K562 (cell line): Measurements from ENCODE around the gene MDC1. TPM values are rescaled to one million over a fixed set of nuclear protein-coding genes. Genes with fewer than 3 reads are reported as not detected.

Source experiments
- ARNT ChIP-seq, 2 experiments: fragments of 450-650 bp; IDR thresholded peaks; 2 replicates each; pipeline ENCODE4 v1.6.1; 2016; ENCODE audit warnings: mild to moderate bottlenecking in 1 of 2
- HOMEZ ChIP-seq: fragments of 250-450 bp; sonication (Bioruptor Pico); IDR thresholded peaks from 2 replicates; pipeline ENCODE4 v1.4.0; 2020; ENCODE audit warnings: mild to moderate bottlenecking, moderate library complexity
- SMAD1 ChIP-seq: fragments of 150-350 bp; IDR thresholded peaks from 2 replicates; pipeline ENCODE4 v1.6.1; 2014; ENCODE audit warnings: low read length, low read depth; ENCODE audit not compliant: partially characterized antibody
- SPI1 ChIP-seq: IDR thresholded peaks from 2 replicates; pipeline ENCODE4 v1.6.1; 2011; ENCODE audit warnings: low read depth, low read length, control low read depth, borderline replicate concordance
- TRIM28 ChIP-seq: fragments of 450-650 bp; IDR thresholded peaks from 2 replicates; pipeline ENCODE4 v1.6.1; 2017
- TSHZ1 ChIP-seq: fragments of 250-450 bp; sonication (Bioruptor Pico); IDR thresholded peaks from 2 replicates; pipeline ENCODE4 v1.4.0; 2020; ENCODE audit warnings: mild to moderate bottlenecking, moderate library complexity
- ZFP91 ChIP-seq: sonication (generic); formaldehyde crosslinking; IDR thresholded peaks from 2 replicates; pipeline ENCODE4 v1.8.0; 2022; ENCODE audit warnings: mild to moderate bottlenecking, missing genetic modification reagents
- polyA plus RNA-seq, 8 experiments: library from polyadenylated mRNA; depleted of rRNA in 4 of 8; stranded (reverse) in 5 of 8; unstranded in 3 of 8; fragments of >200 nt; fragmentation: Nextera tagmentation in 2 of 8; fragmentation: Illumina TruSeq in 1 of 8; extraction: Ambion mirVana in 2 of 8; extraction: Trizol in 1 of 8; gene quantifications; 2 replicates each; pipeline versions ENCODE4 v1.2.1 to v1.2.3, GENCODE V29; 2011 to 2014; ENCODE audit warnings: inconsistent platforms in 1 of 8, missing spikeins in 1 of 8
- total RNA-seq, 7 experiments: library from RNA; depleted of rRNA in 6 of 7; stranded (reverse); fragments of >200 nt in 6 of 7; fragmentation: Illumina TruSeq in 2 of 7; extraction: Trizol in 2 of 7; gene quantifications; 2 replicates each; pipeline versions ENCODE4 v1.2.1 to v1.2.3, GENCODE V29; 2011 to 2021; ENCODE audit warnings: low replicate concordance in 1 of 7
- TF ChIP-seq, protein P1 (sequence below): fragments of 250-450 bp; sonication (Bioruptor Pico); IDR thresholded peaks from 2 replicates; pipeline ENCODE4 v1.5.0; 2021; ENCODE audit warnings: mild to moderate bottlenecking, moderate library complexity
- TF ChIP-seq, protein P2 (sequence below): fragments of 200-400 bp; formaldehyde crosslinking; IDR thresholded peaks from 2 replicates; pipeline ENCODE4 v1.6.1; 2017; ENCODE audit warnings: mild to moderate bottlenecking, low read depth, low read length, moderate library complexity

MDC1 gene
- total and polyA plus RNA-seq, 9 of the 15 experiments (the other 6 are each of a cell fraction or from before 2014, with no cell fraction given) = 8.2 to 114 (median 20.0) TPM

DNA sequence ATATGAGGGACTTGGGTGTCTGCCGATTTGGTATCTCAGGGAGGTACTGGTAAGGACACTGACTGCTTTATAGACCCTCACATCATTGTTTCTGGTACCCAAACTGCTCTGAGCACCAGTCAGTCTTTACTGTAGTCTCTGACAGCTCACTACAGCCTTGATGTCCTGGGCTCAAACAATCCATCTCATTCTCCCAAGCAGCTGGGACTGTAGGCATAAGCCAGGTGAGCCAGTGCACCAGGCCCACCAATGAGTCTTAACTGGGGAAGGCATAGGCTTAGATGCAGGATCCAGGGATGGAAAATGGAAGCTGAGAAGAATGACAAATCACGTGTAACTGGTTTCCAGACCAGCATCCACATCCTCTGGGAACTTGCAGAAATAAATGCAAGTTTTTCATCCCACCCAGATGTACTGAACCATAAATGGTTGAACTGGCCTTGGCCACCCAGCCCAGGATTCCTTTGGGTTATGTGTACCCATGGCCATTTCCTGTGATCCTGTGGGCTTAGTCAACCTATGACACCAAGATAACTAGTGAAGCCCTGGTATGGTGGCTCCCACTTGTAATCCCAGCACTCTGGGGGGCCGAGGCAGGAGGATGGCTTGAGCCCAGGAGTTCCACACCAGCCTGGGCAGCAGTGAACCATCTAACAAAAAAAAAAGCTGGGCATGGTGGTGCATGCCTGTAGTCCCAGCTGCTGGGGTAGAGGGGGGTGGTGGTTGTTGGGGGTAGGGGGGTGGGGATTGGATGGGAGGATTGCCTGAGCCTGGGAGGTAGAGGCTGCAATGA, 8.8 kb upstream of the MDC1 start (continued):
- TF ChIP-seq, protein P1, sequence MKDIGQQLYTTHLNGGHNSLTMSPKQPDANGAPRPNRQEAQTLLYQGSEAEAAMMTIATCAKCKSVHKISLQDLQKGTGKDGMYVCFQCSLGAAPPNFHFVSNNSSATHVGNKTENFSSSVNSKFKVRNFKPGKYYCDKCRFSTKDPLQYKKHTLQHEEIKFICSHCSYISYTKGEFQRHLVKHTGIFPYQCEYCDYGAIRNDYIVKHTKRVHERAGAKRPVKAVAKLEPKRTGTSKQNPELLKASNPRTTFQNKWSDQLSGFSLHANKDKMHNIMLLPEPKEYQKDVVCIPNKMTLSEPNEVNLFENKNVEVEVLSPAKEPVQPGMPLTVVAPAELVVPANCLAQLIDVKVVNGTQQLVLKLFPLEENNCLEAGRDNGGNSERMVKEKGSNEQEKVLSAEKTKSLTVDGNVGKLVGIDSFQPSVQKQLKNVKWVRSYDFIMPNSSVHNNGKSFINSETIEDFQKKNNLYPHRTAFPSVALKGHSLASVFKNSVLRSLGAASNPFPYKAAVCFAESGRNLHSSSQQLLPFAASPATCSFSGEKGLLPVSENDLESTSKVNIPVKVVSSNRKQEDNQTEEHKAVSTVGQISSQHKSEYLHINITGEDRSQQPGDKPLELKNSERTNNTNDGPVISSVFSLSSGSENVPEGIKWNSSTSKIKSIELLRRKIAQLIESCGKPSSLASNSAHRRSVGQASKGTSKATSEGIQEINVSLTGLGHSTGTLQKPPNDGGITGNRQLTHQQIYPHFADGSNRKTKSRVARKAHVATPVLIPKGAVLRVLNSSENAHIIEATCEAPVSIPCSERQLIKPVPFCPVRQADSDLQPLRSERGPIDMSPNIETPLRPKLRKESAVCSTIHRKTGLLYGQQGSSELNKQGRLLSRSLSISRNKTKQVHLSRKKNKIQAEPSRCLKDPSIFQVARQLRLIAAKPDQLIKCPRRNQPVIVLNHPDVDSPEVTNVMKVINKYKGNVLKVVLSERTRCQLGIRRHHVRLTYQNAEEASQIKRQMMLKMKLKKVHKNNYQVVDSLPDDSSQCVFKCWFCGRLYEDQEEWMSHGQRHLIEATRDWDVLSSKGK (CRISPR knock-in tag) = peak; percentile 77; the same call in 1 of the 2 replicates
- TF ChIP-seq ARNT (IDR thresholded peaks at IDR 0.05) (peak in 1 of 2 experiments; percentile 30; a peak in 1 of 4 replicates), SPI1 (no peak), ZFP91 (CRISPR knock-in tag) (no peak), TRIM28 (no peak), TSHZ1 (CRISPR knock-in tag) (peak; percentile 5; the same call in 1 of the 2 replicates), HOMEZ (CRISPR knock-in tag) (no peak), SMAD1 (peak; percentile 7)
- TF ChIP-seq, protein P2, sequence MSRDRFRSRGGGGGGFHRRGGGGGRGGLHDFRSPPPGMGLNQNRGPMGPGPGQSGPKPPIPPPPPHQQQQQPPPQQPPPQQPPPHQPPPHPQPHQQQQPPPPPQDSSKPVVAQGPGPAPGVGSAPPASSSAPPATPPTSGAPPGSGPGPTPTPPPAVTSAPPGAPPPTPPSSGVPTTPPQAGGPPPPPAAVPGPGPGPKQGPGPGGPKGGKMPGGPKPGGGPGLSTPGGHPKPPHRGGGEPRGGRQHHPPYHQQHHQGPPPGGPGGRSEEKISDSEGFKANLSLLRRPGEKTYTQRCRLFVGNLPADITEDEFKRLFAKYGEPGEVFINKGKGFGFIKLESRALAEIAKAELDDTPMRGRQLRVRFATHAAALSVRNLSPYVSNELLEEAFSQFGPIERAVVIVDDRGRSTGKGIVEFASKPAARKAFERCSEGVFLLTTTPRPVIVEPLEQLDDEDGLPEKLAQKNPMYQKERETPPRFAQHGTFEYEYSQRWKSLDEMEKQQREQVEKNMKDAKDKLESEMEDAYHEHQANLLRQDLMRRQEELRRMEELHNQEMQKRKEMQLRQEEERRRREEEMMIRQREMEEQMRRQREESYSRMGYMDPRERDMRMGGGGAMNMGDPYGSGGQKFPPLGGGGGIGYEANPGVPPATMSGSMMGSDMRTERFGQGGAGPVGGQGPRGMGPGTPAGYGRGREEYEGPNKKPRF = no peak
